ENCODE data around the gene EPB41L2. TPM values are rescaled to one million over a fixed set of nuclear protein-coding genes. Genes with fewer than 3 reads are reported as not detected.
"Not testable (repeated sequence)": the region's sequence is repeated elsewhere in the genome, so short reads cannot be mapped to it uniquely, and the experiment has no call there.

Gene EPB41L2
- total RNA-seq, 1 donor from 2014 or later: 16.5 TPM

DNA sequence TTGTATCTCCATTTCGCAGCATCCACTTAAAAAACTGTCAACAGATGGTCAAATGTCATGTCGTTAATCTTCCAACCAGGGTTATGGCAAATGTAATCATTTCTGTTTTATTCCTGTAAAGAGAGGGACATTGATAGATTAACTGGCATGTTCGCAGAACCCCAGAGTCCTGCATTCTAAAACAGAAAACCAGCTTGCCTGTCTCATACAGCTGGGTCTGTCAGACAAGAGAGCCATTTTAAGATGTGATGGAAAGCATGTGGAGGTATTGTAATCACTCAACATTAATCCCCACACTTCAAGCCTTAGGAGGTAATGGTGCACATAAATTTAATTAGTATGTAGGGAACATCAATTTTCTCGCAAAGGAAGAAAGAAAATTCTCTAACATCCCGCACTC is 231.4 kb downstream of the EPB41L2 start:
- Mint-ChIP-seq H3K27ac (no peak overlapping the region), H3K36me3 (ENCODE audit: low read depth) (no peaks in the 10 kb centered on the region), H3K4me3 (no peak overlapping the region), H3K9me3 (no peaks in the 10 kb centered on the region), H3K4me1 (no peaks in the 10 kb centered on the region), H3K27me3 (peaks cover 1% of the 10 kb centered on the region)
- intact Hi-C loops (cut with micrococcal nuclease): no loop called here
- DNase-seq: no peak

DNA sequence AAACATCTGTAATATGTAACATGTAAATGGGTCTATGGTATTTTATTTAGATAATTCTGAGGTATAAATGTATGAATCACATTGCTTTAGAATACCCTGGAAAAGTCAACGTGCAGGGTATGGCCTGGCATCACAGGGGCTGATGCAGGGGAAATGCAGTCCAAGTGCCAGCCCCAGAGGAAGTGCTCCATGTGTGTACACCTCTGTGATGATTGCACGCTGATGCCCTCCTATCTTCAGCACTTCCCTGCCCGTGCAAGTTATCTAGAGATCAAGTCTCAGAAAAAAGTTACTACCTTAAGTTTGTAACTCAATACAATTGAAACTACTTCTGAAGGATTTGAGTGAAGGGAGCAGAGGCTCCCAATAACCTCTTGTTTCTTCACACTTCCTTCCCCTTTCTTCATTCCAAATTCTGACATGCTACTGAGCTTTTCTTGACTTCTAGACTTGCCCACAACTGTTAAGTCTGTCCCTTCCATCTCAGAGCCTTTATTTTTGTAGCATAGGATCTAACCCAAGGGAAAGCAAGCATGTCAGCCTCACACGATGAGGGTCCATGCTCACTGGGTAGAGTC is 233.6 kb downstream of the EPB41L2 start:
- Mint-ChIP-seq H3K9me3 (no peaks in the 10 kb centered on the region), H3K4me1 (peaks cover 6% of the 10 kb centered on the region), H3K4me3 (no peak overlapping the region), H3K36me3 (ENCODE audit: low read depth) (peaks cover 2% of the 10 kb centered on the region), H3K27ac (no peak overlapping the region), H3K27me3 (peaks cover 1% of the 10 kb centered on the region)
- DNase-seq: no peak
- intact Hi-C loops (cut with micrococcal nuclease): no loop called here

DNA sequence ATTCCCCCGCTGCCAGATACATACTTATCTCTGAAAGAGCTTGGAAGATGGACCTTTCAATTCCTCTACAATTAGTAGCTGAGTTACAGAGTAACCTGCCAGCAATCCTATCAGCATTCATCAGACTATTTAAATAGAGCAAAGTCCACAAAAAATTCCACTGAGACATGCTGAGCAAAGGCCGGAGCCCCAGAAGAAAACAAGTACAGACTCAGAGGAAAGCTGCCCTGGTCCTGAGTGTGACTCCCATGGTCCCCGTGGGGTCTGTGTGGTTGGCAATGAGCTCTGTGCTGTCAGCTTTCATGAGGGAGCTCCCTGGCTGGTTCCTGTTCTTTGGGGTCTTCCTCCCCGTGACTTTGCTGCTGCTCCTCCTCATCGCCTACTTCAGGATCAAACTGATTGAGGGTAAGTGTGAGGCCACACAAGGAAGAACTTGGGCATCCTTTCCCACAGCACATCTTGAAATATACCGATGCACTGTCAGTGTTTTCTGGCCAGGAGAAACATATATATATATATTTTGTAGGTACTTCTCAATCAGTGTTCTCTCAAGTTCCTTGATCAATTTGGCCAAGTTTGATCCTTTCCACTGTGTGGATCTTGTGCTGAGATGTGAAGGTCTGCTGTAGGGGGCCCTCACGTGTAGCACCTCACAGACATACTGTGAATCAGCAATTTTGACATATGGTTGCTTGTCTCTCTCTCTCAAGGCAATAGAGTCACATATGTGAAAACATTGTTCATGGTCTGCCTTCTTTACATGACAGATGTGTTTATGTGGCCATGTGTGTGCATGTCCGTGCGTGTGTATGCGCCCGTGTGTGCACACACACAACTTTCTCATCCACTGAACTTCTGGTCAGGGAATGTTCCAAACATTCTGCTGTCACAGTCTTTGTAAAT is 235.5 kb downstream of the EPB41L2 start, which contains the start of gene SMLR1:
TSS of gene SMLR1 (plus strand) at position 160 of the 903 bp plus-strand sequence. CDS start at position 168, 8 bp downstream.
- intact Hi-C loops (cut with micrococcal nuclease): no loop called here
- H3K27ac Mint-ChIP-seq: no peak within 1 kb of the TSS
- no peak within 1 kb of the TSS for H3K4me3 Mint-ChIP-seq
- H3K4me1 Mint-ChIP-seq: peaks cover 6% of the 10 kb centered on the region
- no peaks in the 10 kb centered on the region for H3K9me3 Mint-ChIP-seq
- H3K27me3 Mint-ChIP-seq: peaks cover 4% of the 10 kb centered on the region
- peaks cover 2% of the 10 kb centered on the region for H3K36me3 Mint-ChIP-seq (ENCODE audit: low read depth)
- no peak for DNase-seq

DNA sequence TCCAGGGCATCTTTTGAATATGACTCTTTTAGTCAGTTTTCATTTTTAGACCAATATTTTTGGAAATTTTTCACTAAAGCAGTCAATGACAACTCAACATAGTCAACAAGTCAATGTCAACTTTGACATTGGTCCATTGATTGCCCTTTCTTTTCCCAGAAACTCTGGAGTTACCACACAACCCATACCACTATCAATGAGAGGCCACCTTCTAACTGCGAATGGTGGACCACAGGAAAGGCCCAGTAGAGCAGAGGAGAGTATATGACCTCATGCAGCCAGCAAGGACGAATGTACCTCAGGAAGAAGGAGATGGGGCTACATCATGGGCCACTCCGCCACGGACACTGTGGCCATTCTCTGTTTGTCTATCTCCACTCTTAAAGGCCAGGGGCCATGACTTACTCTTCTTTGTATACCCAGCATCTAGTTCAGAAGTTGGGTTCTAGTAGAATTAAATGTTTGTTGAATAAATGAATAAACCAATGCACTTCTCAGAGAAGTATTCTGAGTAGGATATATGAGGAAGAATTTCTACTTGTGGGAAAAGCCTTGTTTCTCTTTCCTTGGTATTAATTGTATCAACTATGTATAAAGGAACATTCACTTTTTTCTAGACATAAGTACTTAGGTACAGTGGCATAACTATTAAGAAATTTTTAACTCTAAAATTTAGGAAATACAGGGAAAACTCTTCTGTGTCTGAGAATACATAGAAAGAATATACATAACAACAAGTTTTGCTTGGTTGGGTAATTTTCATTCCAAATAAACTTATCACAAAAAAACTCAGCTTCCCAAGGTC is 236.4 kb downstream of the EPB41L2 start:
- Mint-ChIP-seq H3K4me3 (no peak overlapping the region), H3K9me3 (peaks cover 3% of the 10 kb centered on the region), H3K27ac (no peak overlapping the region), H3K4me1 (peaks cover 6% of the 10 kb centered on the region), H3K27me3 (peaks cover 4% of the 10 kb centered on the region), H3K36me3 (ENCODE audit: low read depth) (peaks cover 2% of the 10 kb centered on the region)
- intact Hi-C loops (cut with micrococcal nuclease): no loop called here
- no peak for DNase-seq

DNA sequence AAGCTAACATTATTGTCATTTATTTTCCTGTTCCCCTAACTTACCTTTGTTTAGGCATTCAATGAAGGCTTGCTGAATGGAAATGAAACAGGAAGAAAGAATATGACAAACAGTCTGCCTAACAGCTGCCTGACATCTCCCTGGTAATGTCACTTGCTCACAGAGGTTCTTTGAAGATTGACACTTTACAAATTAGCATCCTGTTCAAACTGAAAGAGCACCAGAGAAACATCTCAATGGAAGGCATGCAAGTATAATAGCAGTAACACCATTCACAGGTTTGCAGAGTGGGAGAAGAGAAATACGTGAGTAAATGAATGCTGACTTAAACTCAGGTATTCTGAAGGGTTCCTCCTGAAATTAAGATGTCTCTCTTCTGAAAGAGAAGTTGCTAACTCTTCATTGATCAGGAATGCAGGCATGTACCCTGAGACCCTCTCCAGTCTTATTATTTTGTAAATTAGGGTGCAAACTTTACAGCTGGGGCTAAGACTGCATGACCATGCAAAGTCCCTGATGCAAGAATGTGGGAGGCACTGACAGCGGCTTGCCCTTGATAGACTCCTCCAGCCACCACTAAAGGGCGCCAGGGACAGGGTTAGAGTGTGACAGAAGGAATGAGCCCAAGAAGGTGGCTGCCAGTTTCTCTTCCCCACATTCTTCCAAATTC is 237.1 kb downstream of the EPB41L2 start:
- no peak overlapping the region for H3K27ac Mint-ChIP-seq

DNA sequence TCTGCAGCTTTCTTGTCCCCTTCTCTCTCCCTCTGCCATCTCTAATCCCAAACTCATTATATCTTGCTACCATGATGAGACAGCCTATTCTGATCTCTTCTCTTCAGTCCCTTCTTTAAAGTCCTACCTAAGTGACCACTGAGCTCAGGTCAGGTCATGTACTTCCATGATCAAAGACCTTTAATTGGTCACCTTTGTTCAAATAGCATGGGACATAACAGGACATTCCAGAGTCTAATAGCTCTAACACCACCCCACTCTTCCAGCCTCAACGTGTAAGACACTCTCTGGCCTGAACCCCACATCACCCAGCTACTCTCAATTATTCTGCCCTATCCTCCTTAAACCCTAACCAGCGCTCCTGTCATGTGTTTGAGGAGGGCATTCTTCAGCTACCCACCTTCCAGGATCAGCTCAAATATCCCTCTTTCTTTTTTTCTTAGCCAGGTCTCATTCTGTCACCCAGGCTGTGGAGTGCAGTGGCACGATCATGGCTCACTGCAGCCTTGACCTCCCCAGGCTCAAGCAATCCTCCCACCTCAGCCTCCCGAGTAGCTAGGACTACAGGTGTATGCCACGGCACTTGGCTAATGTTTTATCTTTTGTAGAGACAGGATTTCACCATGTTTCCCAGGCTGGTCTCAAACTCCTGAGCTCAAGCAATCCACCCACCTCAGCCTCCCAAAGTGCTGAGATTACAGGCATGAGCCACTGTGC is 237.9 kb downstream of the EPB41L2 start:
- Mint-ChIP-seq H3K36me3 (ENCODE audit: low read depth) (peaks cover 2% of the 10 kb centered on the region), H3K4me3 (no peak overlapping the region), H3K27ac (no peak overlapping the region), H3K9me3 (peaks cover 12% of the 10 kb centered on the region), H3K4me1 (peaks cover 6% of the 10 kb centered on the region), H3K27me3 (peaks cover 4% of the 10 kb centered on the region)
- no peak for DNase-seq
- intact Hi-C loops (cut with micrococcal nuclease): no loop called here

More for the DNA sequence above, 237.1 kb downstream of the EPB41L2 start:
- Mint-ChIP-seq H3K4me1 (peaks cover 6% of the 10 kb centered on the region), H3K4me3 (no peak overlapping the region), H3K9me3 (peaks cover 9% of the 10 kb centered on the region), H3K27me3 (peaks cover 5% of the 10 kb centered on the region), H3K36me3 (ENCODE audit: low read depth) (peaks cover 2% of the 10 kb centered on the region)
- DNase-seq: no peak
- intact Hi-C loops (cut with micrococcal nuclease): no loop called here

DNA sequence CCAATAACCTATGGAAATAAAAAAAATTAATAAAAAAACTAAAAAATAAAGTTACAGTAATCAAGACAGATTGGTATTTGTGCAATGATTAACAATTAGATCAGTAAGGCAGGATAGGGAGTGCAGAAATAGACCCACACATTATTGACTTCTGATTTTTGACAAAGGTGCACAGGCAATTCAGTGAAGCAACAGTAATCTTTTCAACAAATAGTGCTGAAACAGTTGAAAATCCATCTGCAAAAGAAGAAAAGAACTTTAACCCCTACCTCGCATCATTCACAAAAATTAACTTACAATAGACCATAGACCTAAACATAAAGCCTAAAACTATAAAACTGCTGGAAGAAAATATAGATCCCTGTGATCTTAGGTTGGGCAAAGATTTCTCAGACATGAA is 240.3 kb downstream of the EPB41L2 start:
- no peak for DNase-seq
- no peak overlapping the region for H3K4me3 Mint-ChIP-seq
- peaks cover 8% of the 10 kb centered on the region for H3K4me1 Mint-ChIP-seq
- H3K9me3 Mint-ChIP-seq: peaks cover 23% of the 10 kb centered on the region
- intact Hi-C loops (cut with micrococcal nuclease): no loop called here
- peaks cover 2% of the 10 kb centered on the region for H3K36me3 Mint-ChIP-seq (ENCODE audit: low read depth)
- no peak overlapping the region for H3K27ac Mint-ChIP-seq
- H3K27me3 Mint-ChIP-seq: peaks cover 4% of the 10 kb centered on the region

DNA sequence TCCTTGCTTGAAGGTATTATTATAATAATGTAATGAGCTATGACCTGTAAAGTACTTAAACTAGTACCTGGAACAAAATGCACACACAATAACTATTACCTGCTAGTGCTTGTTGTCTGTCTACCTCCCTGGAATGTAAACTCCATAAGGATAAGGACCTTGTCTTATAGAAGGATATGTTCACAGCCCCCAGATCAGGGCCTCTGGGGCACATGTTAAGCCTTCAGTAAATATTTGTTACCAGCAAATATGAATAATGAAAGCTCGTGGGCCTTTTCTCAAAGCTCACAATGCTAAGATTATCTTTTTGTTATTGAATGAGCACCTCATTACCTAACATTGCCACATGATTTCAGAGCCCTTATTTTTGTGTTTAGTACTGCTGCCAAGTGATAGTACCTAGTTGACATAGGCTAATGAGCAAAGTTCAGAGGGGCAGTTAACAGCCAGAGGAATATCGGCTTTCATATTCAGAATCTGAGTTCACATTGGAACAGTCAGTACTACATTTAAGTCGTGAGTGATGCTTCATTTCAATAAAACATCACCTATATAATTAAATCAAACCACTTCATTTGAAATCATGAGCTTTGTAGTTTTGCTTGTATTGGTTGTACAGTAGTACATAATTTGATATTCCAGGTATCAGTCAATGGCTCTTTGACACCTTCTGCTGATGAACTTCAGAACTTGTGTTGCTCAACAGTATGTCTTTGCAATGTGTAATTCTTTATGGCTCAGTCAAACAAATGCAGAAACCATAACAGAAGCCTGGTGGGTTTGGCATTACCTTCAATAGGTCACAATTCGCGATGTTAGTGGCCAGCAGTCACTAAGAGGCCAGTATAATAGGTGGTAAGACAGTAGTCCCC is 247.6 kb downstream of the EPB41L2 start:
- H3K4me1 Mint-ChIP-seq: peaks cover 3% of the 10 kb centered on the region
- intact Hi-C loops (cut with micrococcal nuclease): no loop called here

DNA sequence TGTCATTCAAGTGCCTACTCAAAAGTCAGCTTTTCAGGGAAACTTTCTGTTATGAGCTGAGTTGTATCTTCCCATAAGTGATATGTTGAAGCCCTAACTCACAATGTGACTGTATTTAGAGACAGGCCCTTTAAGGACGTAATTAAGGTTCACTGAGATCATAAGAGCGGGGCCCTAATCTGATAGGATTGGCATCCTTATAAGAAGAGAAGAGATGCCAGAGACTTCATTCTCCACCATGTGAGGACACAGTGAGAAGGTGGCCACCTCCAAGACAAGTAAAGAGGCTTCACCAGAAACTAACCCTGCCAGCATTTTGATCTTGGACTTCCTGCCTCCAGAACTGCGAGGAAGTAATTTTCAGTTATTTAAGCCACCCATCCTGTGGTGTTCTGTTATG is 248.5 kb downstream of the EPB41L2 start:
- Mint-ChIP-seq H3K27me3 (peaks cover 2% of the 10 kb centered on the region), H3K4me1 (peaks cover 3% of the 10 kb centered on the region), H3K4me3 (no peak overlapping the region), H3K36me3 (ENCODE audit: low read depth) (no peaks in the 10 kb centered on the region), H3K9me3 (peaks cover 4% of the 10 kb centered on the region), H3K27ac (no peak overlapping the region)
- intact Hi-C loops (cut with micrococcal nuclease): no loop called here
- no peak for DNase-seq

More for the DNA sequence above, 247.6 kb downstream of the EPB41L2 start:
- Mint-ChIP-seq H3K27ac (no peak overlapping the region), H3K27me3 (no peaks in the 10 kb centered on the region), H3K36me3 (ENCODE audit: low read depth) (no peaks in the 10 kb centered on the region), H3K9me3 (peaks cover 12% of the 10 kb centered on the region), H3K4me3 (no peak overlapping the region)
- DNase-seq: peak; percentile 10

DNA sequence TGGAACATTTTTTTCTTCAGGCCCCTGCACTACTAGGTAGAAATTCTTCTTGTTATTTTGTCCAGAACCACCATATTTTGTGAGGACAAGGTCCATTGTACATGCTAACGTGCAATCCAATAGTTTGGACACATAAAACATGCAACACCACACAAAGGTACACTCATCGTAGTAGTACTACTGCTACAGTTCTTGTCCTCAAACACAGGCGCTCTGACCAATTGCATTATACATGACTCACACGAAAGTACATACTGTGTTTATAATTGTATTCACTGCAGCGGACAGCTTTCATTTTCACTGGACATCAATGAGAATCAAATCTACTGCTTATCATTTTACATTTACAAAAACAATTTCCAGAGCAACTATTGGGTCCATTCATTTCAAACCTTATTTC is 251.1 kb downstream of the EPB41L2 start:
- H3K4me1 Mint-ChIP-seq: no peaks in the 10 kb centered on the region
- intact Hi-C loops (cut with micrococcal nuclease): no loop called here
- H3K9me3 Mint-ChIP-seq: no peaks in the 10 kb centered on the region
- DNase-seq: peak; percentile 39
- no peak overlapping the region for H3K4me3 Mint-ChIP-seq
- H3K36me3 Mint-ChIP-seq (ENCODE audit: low read depth): no peaks in the 10 kb centered on the region
- no peak overlapping the region for H3K27ac Mint-ChIP-seq
- peaks cover 3% of the 10 kb centered on the region for H3K27me3 Mint-ChIP-seq

DNA sequence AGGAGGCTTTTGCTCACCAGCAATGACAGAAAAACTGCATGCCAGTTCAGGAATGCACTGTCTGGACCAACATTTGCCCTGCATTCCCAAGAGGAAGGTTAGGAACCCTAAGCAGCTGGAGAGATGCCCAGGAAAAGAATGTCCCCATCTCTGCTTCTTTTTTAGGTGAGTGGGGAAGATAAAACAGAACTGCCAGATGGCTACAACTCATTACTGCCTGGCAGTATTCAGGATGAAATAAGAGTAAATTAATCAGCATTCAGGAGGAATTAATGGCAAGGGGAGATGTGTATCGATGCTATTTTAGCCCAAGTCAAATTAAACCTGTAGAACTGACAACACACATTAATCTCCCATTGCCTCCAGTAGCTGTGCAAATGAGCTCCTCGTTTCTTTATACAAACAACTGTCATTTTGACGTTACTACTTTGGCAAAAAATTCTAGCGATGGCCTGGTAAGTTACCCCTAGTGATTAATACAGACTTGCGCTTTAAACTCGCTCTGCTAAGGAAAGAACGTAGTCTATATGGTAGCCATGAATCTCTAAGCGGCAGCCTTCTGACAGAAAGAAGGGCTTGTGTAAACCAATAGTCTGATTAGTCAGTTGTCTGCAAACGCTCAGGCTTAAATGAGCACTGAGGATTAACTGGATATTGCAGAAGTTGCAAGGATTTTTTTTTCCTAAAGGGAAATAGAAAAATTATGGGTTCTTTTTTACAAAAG is 252.6 kb downstream of the EPB41L2 start:
- Mint-ChIP-seq H3K27me3 (peaks cover 3% of the 10 kb centered on the region), H3K4me1 (no peaks in the 10 kb centered on the region), H3K9me3 (no peaks in the 10 kb centered on the region), H3K27ac (no peak overlapping the region), H3K4me3 (no peak overlapping the region), H3K36me3 (ENCODE audit: low read depth) (no peaks in the 10 kb centered on the region)
- intact Hi-C loops (cut with micrococcal nuclease): no loop called here
- peak; percentile 23 for DNase-seq

DNA sequence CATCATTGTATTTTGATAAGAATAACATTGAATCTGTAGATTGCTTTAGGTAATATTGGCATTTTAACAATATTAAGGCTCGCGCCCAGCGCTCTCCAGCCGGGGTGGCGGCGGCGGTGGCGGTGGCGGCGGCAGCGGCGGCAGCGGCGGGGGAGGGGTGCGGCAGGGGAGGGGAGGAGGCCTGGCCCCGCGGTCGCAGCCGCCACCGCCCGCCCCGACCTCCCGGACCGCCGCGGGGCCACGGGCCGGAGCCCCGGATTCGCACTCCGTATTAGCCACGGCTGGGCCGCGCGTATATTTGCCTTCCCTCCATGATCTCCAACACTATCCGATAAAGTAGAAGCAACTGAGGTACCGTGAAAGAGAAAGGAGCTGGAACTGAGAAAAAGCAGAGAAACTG is 261.7 kb downstream of the EPB41L2 start:
- H3K27ac Mint-ChIP-seq; H3K9me3 Mint-ChIP-seq; H3K27me3 Mint-ChIP-seq; DNase-seq; intact Hi-C loops (cut with micrococcal nuclease); H3K4me3 Mint-ChIP-seq; H3K36me3 Mint-ChIP-seq (ENCODE audit: low read depth); H3K4me1 Mint-ChIP-seq: not testable (repeated sequence)

All from activated CD4-positive, alpha-beta T cell treated with anti-CD3 and anti-CD28 coated beads, Interleukin-2, amount 10 ng/mL, durations not matched to agents 24 days and 14 days (primary cell).